H54 (cell line): Measurements from ENCODE around the gene EBF3.

Source experiments
- DNase-seq: peaks from one replicate; pipeline ENCODE4 v3.0.0; 2011; ENCODE audit warnings: low spot score, mixed read lengths; ENCODE audit not compliant: insufficient read length
- FAIRE-seq: peaks from 3 replicates; lab custom pipeline; 2011; peaks lifted over from hg19 to GRCh38; lab: Jason Lieb, UNC
- POLR2A ChIP-seq: IDR thresholded peaks from 2 replicates; pipeline ENCODE4 v1.6.1; 2011; ENCODE audit warnings: low read depth, mild to moderate bottlenecking, low read length

Gene EBF3

DNA sequence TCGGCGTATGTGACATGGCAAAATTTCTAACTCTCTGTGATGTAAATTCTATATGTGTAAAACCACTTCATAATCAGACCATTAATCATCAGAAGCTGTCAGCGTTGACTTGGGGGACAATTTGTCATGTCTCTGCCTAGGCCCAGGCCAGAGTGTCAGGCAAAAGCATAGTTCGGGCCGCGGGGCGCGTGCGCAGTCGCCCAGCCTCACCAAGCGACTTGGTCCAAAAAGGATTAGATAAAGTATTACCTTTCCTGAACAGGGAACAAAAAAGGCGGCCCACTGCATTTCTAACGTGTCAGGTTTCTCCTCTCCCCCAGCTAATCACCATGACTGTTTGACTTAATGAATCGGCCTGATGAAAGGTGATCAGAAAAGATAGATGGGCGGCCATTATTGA lies 114.2 kb downstream of the EBF3 start:
- TF ChIP-seq POLR2A = no peak
- FAIRE-seq = no peak
- DNase-seq = no peak

DNA sequence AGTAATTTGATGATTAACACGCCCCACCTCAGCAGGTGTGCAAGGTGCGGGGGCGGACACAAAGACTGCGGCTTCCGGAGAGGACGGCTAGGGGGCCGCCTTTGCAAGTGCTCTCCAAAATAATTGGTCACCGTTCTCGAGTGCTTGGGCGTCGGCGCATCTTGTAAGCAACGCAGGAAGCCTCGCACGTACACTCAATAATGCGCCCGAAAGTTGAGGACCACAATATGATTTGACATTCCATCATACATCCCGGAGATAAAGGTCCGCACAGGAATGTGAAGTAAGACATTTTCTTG lies 114.7 kb downstream of the EBF3 start:
- no peak for DNase-seq
- FAIRE-seq = no peak
- TF ChIP-seq POLR2A = no peak

DNA sequence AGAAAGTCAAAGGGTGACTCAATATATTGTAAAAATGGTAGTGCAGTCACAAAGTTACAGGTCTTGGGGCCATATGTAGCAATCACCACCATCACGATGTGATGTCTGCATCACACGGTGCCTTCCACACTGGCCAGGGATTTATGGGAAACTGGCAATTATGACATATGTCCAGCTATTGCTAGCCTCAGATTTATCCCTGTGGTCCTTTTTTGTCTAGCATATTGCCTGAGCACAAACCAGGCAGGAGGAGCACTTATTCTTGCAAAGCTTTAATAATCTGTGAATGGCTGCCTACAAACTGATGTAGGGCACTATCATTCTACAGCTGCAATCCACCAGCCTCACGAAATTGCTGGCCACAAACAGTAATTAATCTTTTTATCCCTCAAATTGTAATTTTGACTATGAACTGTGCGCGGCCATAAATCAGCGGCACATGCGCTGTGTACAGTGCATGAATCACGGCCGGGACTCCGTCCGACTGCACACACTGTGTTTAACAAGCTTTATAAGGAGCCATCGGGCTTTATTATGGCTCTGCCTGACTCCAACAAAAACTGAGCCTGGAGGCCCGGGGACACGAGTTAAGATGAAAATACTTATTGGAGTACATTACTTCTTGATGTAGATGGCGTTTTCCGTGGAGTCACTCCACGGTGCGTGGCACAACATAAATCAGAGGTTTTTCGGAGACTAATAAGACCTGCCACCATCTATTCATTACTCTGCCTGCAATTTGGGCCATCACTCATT lies 115.2 kb downstream of the EBF3 start:
- FAIRE-seq (no peak), DNase-seq (no peak)
- no peak for TF ChIP-seq POLR2A

DNA sequence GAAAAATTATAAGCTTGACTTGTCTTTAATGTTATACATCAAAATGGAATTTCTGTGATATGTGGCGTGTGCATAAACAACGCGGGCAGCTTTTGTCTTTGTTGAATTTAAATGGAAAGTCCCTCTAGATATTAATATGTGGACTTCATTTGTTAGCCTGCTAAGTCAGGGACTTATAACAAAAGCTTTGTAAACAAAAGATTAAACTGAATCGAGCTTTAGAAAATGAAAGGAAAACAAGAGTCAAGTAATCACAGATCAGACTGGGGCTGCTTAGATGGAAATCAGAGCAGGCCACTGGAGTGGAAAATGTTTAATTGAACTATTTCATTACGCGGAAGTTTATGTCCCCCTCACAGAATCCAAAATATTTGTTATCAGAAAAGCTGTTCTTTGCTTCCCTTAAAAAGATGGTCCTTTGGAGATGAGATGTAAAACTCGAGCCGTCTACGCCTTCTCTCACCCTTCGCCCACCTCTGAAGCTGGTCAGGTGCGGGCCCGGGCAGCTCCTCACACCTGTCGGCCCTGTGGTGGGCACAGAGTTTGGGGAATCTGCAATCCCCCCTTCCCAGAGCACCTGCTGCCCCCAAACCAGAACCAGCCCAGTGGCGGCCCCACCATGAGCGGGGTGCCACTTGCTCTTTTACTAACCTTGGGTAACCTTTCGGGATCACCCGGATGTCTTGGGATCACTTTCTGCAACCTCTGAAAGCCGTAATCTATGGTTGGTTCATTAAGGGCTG lies 116.2 kb downstream of the EBF3 start:
- TF ChIP-seq POLR2A = no peak
- no peak for FAIRE-seq
- no peak for DNase-seq

DNA sequence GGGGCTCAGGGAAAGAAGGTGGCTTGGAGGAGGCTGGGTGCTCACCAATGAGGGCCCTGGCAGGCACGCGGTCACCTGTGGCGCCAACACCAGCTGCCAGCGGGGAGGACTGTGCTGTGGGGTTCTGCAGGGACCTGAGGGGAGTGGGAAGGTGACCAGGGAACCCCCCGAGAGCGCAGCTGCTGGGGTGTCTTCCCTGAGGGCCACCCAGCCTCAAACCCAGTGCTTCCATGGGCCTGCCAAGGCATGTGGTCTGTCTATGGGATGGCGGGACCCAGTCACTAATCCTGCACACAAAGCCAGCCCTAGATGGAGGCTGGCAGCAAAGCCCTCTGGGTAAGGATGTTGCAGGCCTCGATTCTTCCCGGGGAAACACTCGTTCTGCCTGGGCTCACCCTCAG lies 117.1 kb downstream of the EBF3 start:
- FAIRE-seq = no peak
- no peak for TF ChIP-seq POLR2A
- no peak for DNase-seq

DNA sequence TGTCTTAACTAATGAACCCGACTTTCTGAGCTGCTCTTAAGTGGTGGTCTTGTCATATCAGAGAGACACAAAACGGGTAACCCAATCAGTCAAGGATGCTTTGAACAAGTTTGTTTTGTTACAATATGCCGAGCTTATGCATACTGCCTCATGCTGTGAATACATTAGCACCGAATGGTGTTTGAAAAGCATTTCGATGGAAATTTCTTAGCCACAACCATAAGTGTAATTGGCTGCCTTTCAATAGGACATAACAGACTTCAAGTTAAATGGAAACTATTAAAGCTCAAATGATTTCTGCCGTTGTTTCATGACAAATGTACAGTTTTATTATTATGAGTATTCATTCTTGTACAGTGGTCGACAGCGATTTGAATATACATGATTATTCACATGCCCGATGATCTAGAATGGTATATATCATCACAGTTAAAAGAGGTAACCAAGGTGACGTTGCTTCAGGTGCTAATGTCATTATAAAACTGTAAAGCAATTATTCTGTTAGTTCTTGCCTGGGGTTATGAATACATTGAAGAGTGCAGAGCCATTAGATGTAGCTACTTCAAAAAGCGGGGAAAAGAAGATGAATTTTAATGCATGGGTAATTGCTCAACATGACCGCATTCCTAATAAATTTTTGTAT lies 118.8 kb downstream of the EBF3 start:
- no peak for TF ChIP-seq POLR2A
- DNase-seq (no peak), FAIRE-seq (no peak)

DNA sequence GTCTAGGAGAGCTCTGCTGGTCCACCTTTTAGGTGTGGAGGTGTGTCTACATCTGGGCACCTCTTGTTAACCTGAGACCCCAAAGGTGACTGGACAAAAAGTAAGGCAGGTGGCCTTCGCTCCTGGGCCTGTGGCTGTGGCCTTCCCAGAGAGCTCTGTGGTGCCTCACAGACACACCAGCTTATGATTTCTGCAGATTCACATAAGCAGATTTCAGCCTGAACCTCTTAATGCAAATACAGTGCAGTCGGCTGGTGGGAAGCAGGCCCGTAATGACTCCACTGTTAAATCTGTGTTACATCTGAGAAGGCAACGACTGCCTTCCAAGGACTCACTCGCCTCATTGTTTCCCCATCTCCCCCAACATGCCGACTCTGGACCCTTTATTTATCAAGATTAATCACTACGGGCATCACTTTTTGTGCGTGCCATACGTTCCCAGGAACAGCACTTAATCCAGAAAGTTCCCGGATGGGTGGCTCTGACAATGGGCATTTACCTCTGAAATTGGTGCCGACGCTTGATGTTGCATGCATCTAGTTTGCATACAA lies 119.8 kb downstream of the EBF3 start:
- no peak for TF ChIP-seq POLR2A
- FAIRE-seq (no peak), DNase-seq (no peak)

DNA sequence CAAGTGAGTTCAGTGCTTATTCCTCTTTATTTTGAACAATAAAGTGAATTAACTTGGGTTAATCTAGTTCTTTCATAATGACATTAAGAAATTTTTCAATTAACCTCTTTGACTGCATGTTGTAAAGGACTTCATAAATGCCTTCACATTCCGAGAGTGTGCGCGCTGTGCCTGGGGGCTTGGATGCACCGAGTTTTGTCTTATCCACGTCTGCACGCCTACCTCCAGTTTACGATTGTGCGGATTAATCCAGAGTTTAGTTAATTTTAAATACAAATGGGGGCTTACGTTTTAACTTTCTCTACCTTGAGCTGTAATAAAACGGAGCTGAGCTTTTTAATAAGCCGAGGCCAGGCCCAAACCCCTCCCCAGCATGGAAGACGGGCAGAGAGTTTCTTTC lies 120.4 kb downstream of the EBF3 start:
- FAIRE-seq (no peak), DNase-seq (no peak)
- no peak for TF ChIP-seq POLR2A

DNA sequence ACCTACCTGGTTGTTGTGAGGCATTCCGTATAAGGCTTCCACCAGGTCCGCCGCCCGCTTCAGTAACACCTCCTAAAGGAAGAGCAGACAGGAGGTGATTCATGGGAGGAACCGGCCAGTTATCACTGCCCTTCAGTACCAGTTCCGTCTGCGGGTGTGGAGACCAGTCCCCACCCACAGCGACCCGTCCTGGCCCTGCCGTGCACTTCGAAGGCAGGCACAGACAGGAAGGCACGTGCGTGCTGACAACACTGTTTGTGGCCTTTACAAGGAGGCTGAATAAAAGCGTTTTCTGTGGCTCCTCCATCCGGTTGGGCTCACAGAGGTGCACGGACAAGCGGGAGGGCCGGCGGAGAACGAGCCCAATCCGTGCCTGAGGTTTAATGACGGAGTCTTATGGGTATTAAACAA lies 120.9 kb downstream of the EBF3 start:
- DNase-seq (no peak), FAIRE-seq (no peak)
- no peak for TF ChIP-seq POLR2A

DNA sequence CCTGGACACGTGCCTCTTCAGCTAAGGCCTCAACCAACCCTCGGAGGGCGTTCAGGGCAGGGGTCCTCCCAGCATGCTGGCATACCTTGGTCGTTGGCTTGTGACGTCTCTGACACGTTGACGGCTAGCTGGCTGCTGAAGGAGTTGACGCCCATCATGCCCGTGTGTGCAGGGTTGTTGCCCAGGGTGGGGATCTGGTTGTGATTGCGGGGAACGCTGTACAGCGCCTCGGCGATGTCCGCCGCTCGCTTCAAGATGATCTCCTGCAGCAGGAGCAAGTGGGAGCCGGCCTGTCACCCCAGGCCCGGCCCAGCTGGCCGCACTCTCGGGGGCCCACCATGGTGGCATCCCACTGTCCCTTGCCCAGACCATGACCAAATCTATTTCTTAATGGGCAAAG lies 122.0 kb downstream of the EBF3 start:
- TF ChIP-seq POLR2A = no peak
- FAIRE-seq = no peak
- DNase-seq = no peak

DNA sequence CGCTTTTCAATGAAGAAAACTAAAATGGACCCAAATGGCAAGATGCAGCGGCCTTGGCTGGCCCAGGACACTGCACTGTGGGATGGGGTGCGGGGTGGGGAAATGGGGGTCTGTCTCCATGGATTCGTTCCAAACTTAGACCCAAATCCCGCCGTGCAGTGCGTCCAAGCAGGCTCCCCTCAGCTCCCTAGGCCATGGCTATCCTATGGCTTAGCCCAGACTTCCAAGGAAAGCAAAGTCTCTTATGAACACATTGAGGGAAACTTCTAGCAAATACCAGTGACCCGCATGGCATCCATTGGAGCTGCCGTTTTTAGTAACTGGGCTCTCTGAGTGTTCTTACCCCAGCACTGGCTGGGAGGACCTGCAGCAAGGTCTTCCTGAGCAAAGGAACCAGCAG lies 122.5 kb downstream of the EBF3 start:
- no peak for TF ChIP-seq POLR2A
- DNase-seq (no peak), FAIRE-seq (no peak)

DNA sequence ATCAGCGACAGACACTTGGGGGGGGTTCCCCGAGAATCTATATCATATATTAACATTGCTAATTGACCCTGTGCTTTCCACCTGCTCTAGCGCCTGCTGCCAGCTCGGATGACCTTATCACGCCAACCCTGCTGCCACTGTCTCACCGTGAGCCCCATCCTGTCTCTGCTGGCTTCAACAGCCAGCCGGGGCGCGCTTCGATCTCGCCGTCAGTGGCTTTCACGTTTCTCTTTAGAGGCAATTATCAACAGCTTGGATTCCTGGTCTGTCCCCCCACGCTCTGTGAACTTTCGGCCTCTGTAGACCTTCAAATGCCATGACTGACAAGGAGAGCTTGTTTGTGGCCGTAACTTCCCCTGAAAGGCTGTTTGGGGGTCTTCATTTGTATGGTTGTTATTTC lies 123.0 kb downstream of the EBF3 start:
- DNase-seq (no peak), FAIRE-seq (no peak)
- no peak for TF ChIP-seq POLR2A

DNA sequence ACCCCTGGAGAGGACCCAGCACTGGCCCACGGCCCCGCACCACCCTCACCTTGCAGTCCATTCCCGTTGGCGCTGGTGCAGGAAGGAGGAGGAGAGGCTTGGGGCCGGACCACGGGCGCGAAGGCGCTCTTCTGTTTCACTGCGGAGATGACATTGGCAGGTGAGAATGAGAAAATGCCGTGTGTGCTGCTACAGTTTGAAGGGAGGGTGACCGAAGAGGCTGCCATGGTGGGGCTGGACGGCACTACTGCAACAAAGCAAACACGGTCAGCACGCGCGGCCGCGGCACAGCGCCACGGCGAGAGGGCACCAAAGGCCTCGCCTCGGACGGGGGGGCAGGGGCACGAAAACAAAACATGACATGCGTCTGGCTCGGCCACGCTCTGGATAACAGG lies 123.9 kb downstream of the EBF3 start:
- DNase-seq = no peak
- no peak for TF ChIP-seq POLR2A
- FAIRE-seq = no peak

DNA sequence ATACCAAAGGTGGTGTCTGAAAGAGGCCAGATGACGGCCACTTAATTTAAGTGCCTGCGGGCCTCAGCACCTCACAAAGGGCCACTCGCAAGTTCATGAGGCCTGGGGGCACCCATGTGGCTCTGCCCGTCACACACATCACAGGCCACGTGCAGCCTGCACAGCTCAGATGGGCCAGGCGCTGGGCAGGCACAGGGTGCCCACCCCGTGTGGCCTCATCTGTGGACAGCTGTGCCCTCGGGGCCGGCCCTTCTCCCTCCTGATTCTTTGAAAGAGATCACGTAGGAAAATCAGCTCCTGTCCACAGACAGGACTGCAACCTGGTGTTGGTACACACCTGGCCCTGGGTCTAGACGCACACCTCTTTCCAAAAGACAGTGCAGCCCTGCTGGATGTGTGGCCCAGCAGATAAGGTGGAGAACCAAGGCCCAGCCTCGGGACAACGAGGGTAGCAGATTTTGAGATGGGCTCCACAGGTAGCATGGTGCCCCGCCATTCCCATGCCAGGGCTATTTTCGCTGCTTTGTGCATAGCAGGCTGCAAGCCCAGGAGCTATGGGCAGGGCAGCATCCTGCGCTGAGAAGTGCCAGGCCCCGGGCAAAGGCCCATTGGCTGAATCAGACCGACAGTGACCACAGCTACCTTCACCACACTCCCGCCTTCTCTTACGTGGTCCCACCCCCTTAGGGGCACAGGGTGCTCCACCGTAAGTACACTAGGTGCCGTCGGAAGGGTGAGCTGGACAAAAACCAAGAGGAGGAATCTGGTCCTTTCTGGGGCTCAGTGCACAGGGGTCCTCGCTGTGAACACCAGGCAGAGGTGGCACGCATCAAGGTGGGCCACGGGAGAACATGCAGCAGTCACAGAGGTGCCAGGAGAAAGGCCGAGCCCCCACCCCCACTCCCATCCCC lies 124.5 kb downstream of the EBF3 start:
- FAIRE-seq (no peak), DNase-seq (no peak)
- TF ChIP-seq POLR2A = no peak
